ENCODE data around the gene APOL5. TPM values are rescaled to one million over a fixed set of nuclear protein-coding genes. Genes with fewer than 3 reads are reported as not detected.
"Not testable (repeated sequence)": the region's sequence is repeated elsewhere in the genome, so short reads cannot be mapped to it uniquely, and the experiment has no call there.

Gene APOL5
- polyA plus RNA-seq, 1 of the 3 experiments (the other 2 are of a cell fraction): not detected

- Histone ChIP-seq H3K9ac (no peak overlapping the region), H3K79me2 (ENCODE audit: insufficient read depth) (no peaks in the 10 kb centered on the region), H3F3A (replicated peaks; ENCODE audit: insufficient read depth) (no peaks in the 10 kb centered on the region), H4K20me1 (ENCODE audit: insufficient read depth) (no peaks in the 10 kb centered on the region), H3K9me2 (no peaks in the 10 kb centered on the region), H2AFZ (ENCODE audit: low read depth) (no peak overlapping the region), H3K4me2 (no peak overlapping the region), H3K4me1 (ENCODE audit: control insufficient read depth in 1 of 2, insufficient read depth in 2 of 2, low read depth in 1 of 2, low read length in 1 of 2) (no peaks in the 10 kb centered on the region), H3K27me3 (ENCODE audit: insufficient read depth) (no peaks in the 10 kb centered on the region), H3K4me3 (ENCODE audit: low read depth in 2 of 2, low read length in 1 of 2) (no peak overlapping the region), H3K36me3 (replicated peaks in 1 of 2; ENCODE audit: control insufficient read depth in 1 of 2, insufficient read depth in 2 of 2, low read length in 1 of 2) (no peaks in the 10 kb centered on the region), H3K9me3 (no peaks in the 10 kb centered on the region), H3K27ac (ENCODE audit: low read depth in 2 of 2, low read length in 1 of 2) (no peak overlapping the region)
- WGBS (ENCODE audit: low lambda C conversion rate): 75% methylated on average over 7 of the region's 7 CpGs
- POLR2A ChIA-PET: no interaction called here
- CTCF ChIA-PET: interaction anchor here (1.1 to 2.0 kb wide), 2 partner anchors 253 to 388 kb away, joined by 3 to 8 read pairs; no protein-coding TSS in a partner anchor
- no peak for DNase-seq
- TF ChIP-seq RXRA (IDR thresholded peaks at IDR 0.05; ENCODE audit: borderline replicate concordance, low read depth) (no peak), RFX5 (IDR thresholded peaks at IDR 0.05; ENCODE audit: low read length) (no peak), TAF1 (IDR thresholded peaks at IDR 0.05; ENCODE audit: borderline replicate concordance, low read depth, low read length) (no peak)
Observed at GRCh38 chr22:35677460-35678187, 40.0 kb upstream of the APOL5 start.

GRCh38 chr22:35678836-35679235 lies 38.8 kb upstream of the APOL5 start:
- Histone ChIP-seq H3K9me3 (no peaks in the 10 kb centered on the region), H2AFZ (ENCODE audit: low read depth) (no peak overlapping the region), H3K4me2 (no peak overlapping the region), H3K27me3 (ENCODE audit: insufficient read depth) (no peaks in the 10 kb centered on the region), H4K20me1 (ENCODE audit: insufficient read depth) (no peaks in the 10 kb centered on the region), H3F3A (replicated peaks; ENCODE audit: insufficient read depth) (no peaks in the 10 kb centered on the region), H3K9me2 (no peaks in the 10 kb centered on the region), H3K79me2 (ENCODE audit: insufficient read depth) (no peaks in the 10 kb centered on the region), H3K4me1 (ENCODE audit: control insufficient read depth in 1 of 2, insufficient read depth in 2 of 2, low read depth in 1 of 2, low read length in 1 of 2) (no peaks in the 10 kb centered on the region), H3K36me3 (replicated peaks in 1 of 2; ENCODE audit: control insufficient read depth in 1 of 2, insufficient read depth in 2 of 2, low read length in 1 of 2) (no peaks in the 10 kb centered on the region), H3K4me3 (ENCODE audit: low read depth in 2 of 2, low read length in 1 of 2) (no peak overlapping the region), H3K27ac (ENCODE audit: low read depth in 2 of 2, low read length in 1 of 2) (no peak overlapping the region), H3K9ac (no peak overlapping the region)
- 40% methylated on average over 2 of the region's 2 CpGs for WGBS (ENCODE audit: low lambda C conversion rate)
- ChIA-PET CTCF (interaction anchor here (1.1 to 2.0 kb wide), 2 partner anchors 252 to 387 kb away, joined by 3 to 8 read pairs; no protein-coding TSS in a partner anchor), POLR2A (no interaction called here)
- no peak for DNase-seq
- no peak for TF ChIP-seq RCOR1 (IDR thresholded peaks at IDR 0.05; ENCODE audit: low read length)

DNA sequence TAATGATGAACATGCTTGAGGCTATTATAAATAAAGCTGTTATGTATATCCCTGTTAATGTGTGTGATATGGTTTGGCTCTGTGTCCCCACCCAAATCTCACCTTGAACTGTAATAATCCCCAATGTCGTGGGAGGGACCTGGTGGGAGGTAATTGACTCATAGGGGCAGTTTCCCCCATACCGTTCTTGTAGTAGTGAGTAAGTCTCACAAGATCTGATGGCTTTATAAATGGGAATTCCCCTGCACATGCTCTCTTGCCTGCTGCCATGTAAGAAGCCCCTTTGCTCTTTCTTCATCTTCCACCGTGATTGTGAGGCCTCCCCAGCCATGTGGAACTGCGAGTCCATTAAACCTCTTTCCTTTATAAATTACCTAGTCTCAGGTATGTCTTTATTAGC lies 38.2 kb upstream of the APOL5 start:
- POLR2A ChIA-PET; H3K4me2 ChIP-seq; H4K20me1 ChIP-seq (ENCODE audit: insufficient read depth); H3K9me3 ChIP-seq; H3F3A ChIP-seq (replicated peaks; ENCODE audit: insufficient read depth); H3K4me3 ChIP-seq (ENCODE audit: low read depth in 2 of 2, low read length in 1 of 2); H3K79me2 ChIP-seq (ENCODE audit: insufficient read depth); DNase-seq; H3K27me3 ChIP-seq (ENCODE audit: insufficient read depth); H3K9me2 ChIP-seq; H3K36me3 ChIP-seq (replicated peaks in 1 of 2; ENCODE audit: control insufficient read depth in 1 of 2, insufficient read depth in 2 of 2, low read length in 1 of 2); H2AFZ ChIP-seq (ENCODE audit: low read depth); H3K9ac ChIP-seq; H3K4me1 ChIP-seq (ENCODE audit: control insufficient read depth in 1 of 2, insufficient read depth in 2 of 2, low read depth in 1 of 2, low read length in 1 of 2); H3K27ac ChIP-seq (ENCODE audit: low read depth in 2 of 2, low read length in 1 of 2): not testable (repeated sequence)
- CTCF ChIA-PET: interaction anchor here (0.6 kb wide), 1 partner anchor 51 kb away, joined by 3 read pairs; no protein-coding TSS in a partner anchor
- 44% methylated on average over 4 of the region's 4 CpGs for WGBS (ENCODE audit: low lambda C conversion rate)
